GM04504 (cell line): Measurements from ENCODE around the gene AP3M1.

Experiments
- DNase-seq: peaks from one replicate; pipeline ENCODE4 v3.0.0-alpha.2; 2012; ENCODE audit warnings: low read depth

AP3M1 gene

GRCh38 chr10:74114041-74114448 lies 36.6 kb downstream of the AP3M1 start:
- no peak for DNase-seq

GRCh38 chr10:74113546-74113945 lies 37.1 kb downstream of the AP3M1 start:
- peak; percentile 3 for DNase-seq

GRCh38 chr10:74111799-74112198 lies 38.8 kb downstream of the AP3M1 start:
- no peak for DNase-seq

- no peak for DNase-seq
These were observed 40.5 kb downstream of the AP3M1 start for GRCh38 chr10:74110120-74110519.

- no peak for DNase-seq
These were observed 41.2 kb downstream of the AP3M1 start for GRCh38 chr10:74109452-74109851.

GRCh38 chr10:74107391-74107790 lies 43.2 kb downstream of the AP3M1 start:
- no peak for DNase-seq

- DNase-seq = no peak
These were observed 45.6 kb downstream of the AP3M1 start for GRCh38 chr10:74104996-74105395.

GRCh38 chr10:74104480-74104879 lies 46.1 kb downstream of the AP3M1 start:
- DNase-seq = no peak

GRCh38 chr10:74103560-74104258 lies 46.9 kb downstream of the AP3M1 start:
- DNase-seq = no peak

- DNase-seq = no peak
These were observed 50.8 kb downstream of the AP3M1 start for GRCh38 chr10:74099836-74100235.

GRCh38 chr10:74099420-74099819 lies 51.2 kb downstream of the AP3M1 start:
- DNase-seq = no peak

GRCh38 chr10:74097776-74098175 lies 52.9 kb downstream of the AP3M1 start:
- DNase-seq = no peak

- DNase-seq = no peak
These were observed 53.9 kb downstream of the AP3M1 start for GRCh38 chr10:74096777-74097176.

GRCh38 chr10:74094231-74094630 lies 56.4 kb downstream of the AP3M1 start:
- DNase-seq = no peak

- no peak for DNase-seq
These were observed 57.0 kb downstream of the AP3M1 start for GRCh38 chr10:74093530-74094164.

GRCh38 chr10:74092372-74092771 lies 58.3 kb downstream of the AP3M1 start:
- DNase-seq = no peak

GRCh38 chr10:74088722-74089121 lies 61.9 kb downstream of the AP3M1 start:
- DNase-seq = no peak

GRCh38 chr10:74086317-74086716 lies 64.3 kb downstream of the AP3M1 start:
- DNase-seq = no peak

GRCh38 chr10:74084955-74085354 lies 65.7 kb downstream of the AP3M1 start:
- no peak for DNase-seq

GRCh38 chr10:74083304-74083703 lies 67.3 kb downstream of the AP3M1 start:
- no peak for DNase-seq

GRCh38 chr10:74081941-74082718 lies 68.5 kb downstream of the AP3M1 start:
- no peak for DNase-seq

- peak; percentile 37 for DNase-seq
These were observed 69.3 kb downstream of the AP3M1 start for GRCh38 chr10:74081192-74081803.
